Neural cell (in vitro differentiated cells): ENCODE results near the gene SP100. TPM values are rescaled to one million over a fixed set of nuclear protein-coding genes. Genes with fewer than 3 reads are reported as not detected.

Experiments
- H2AFZ ChIP-seq: fragments of 200-600, 300-800 bp; sonication (generic), shearing (Covaris generic); 2 replicates; pipeline ENCODE4 v1.6.0; 2014; ENCODE audit warnings: low read depth, mild to moderate bottlenecking, antibody characterized with exemption, low read length, moderate library complexity
- H3F3A ChIP-seq: fragments of 200-600 bp; shearing (Covaris generic); 2 replicates; pipeline ENCODE4 v1.6.1; 2016; ENCODE audit warnings: mild to moderate bottlenecking, moderate library complexity, mixed read lengths, antibody characterized with exemption, low read length; ENCODE audit not compliant: insufficient read depth, poor library complexity, severe bottlenecking
- H3K27ac ChIP-seq: fragments of 200-600, 300-800 bp; sonication (generic), shearing (Covaris generic); 2 replicates; pipeline ENCODE4 v1.5.1; 2014; ENCODE audit warnings: mild to moderate bottlenecking, low read length, moderate library complexity
- H3K27me3 ChIP-seq: fragments of 300-800, 200-600 bp; sonication (generic), shearing (Covaris generic); 2 replicates; pipeline ENCODE4 v1.6.0; 2014; ENCODE audit warnings: mild to moderate bottlenecking, low read depth, low read length, moderate library complexity; ENCODE audit not compliant: insufficient read depth
- H3K36me3 ChIP-seq: fragments of 300-800, 200-600 bp; sonication (generic), shearing (Covaris generic); 2 replicates; pipeline ENCODE4 v1.5.1; 2014; ENCODE audit warnings: mild to moderate bottlenecking, antibody characterized with exemption, low read length, moderate library complexity; ENCODE audit not compliant: insufficient read depth
- H3K4me2 ChIP-seq: fragments of 300-800, 200-600 bp; sonication (generic), shearing (Covaris generic); 2 replicates; pipeline ENCODE4 v1.6.0; 2014; ENCODE audit warnings: mild to moderate bottlenecking, low read length
- H3K4me3 ChIP-seq: fragments of 300-800, 200-600 bp; sonication (generic), shearing (Covaris generic); 2 replicates; pipeline ENCODE4 v1.5.1; 2014; ENCODE audit warnings: mild to moderate bottlenecking, low read length, moderate library complexity
- H3K79me2 ChIP-seq: fragments of 200-600 bp; shearing (Covaris generic); replicated peaks from 2 replicates; pipeline ENCODE4 v1.6.0; 2014; ENCODE audit warnings: mild to moderate bottlenecking, low read length, moderate library complexity; ENCODE audit not compliant: insufficient read depth
- H3K9ac ChIP-seq: fragments of 300-800, 200-600 bp; sonication (generic), shearing (Covaris generic); 2 replicates; pipeline ENCODE4 v1.6.1; 2016; ENCODE audit warnings: mild to moderate bottlenecking, low read length, mixed read lengths
- H3K9me2 ChIP-seq: fragments of 200-600 bp; shearing (Covaris generic); 2 replicates; pipeline ENCODE4 v1.6.1; 2016; ENCODE audit warnings: mild to moderate bottlenecking, low read length, mixed read lengths; ENCODE audit not compliant: insufficient read depth
- H3K9me3 ChIP-seq: fragments of 200-600, 300-800 bp; sonication (generic), shearing (Covaris generic); 2 replicates; pipeline ENCODE4 v1.6.1; 2016; ENCODE audit warnings: mild to moderate bottlenecking, mixed run types, low read length, moderate library complexity, mixed read lengths
- H4K20me1 ChIP-seq: fragments of 200-600 bp; shearing (Covaris generic); 2 replicates; pipeline ENCODE4 v1.6.1; 2016; ENCODE audit warnings: mild to moderate bottlenecking, mixed run types; ENCODE audit not compliant: insufficient read depth
- CTCF ChIP-seq: fragments of 450-650 bp; IDR thresholded peaks from 2 replicates; pipeline ENCODE4 v1.5.1; 2014; ENCODE audit warnings: antibody characterized with exemption, mild to moderate bottlenecking, moderate library complexity; ENCODE audit not compliant: poor library complexity, severe bottlenecking
- EP300 ChIP-seq: fragments of 450-650 bp; conservative IDR thresholded peaks from 2 replicates; pipeline ENCODE4 v1.6.1; 2014; ENCODE audit warnings: antibody characterized with exemption, mild to moderate bottlenecking, moderate library complexity; ENCODE audit not compliant: poor library complexity, severe bottlenecking
- EZH2 ChIP-seq: fragments of 200-600, 300-800 bp; shearing (Covaris generic), sonication (generic); IDR thresholded peaks from 2 replicates; pipeline ENCODE4 v1.6.1; 2014; ENCODE audit warnings: antibody characterized with exemption, low read length, borderline replicate concordance, mild to moderate bottlenecking; ENCODE audit not compliant: insufficient read depth, poor library complexity, severe bottlenecking
- MXI1 ChIP-seq: fragments of 450-650 bp; conservative IDR thresholded peaks from 2 replicates; pipeline ENCODE4 v1.6.1; 2014; ENCODE audit warnings: antibody characterized with exemption, mild to moderate bottlenecking; ENCODE audit not compliant: poor library complexity, severe bottlenecking
- POLR2AphosphoS5 ChIP-seq: IDR thresholded peaks from 2 replicates; pipeline ENCODE4 v1.6.1; 2012
- RAD21 ChIP-seq: fragments of 450-650 bp; conservative IDR thresholded peaks from 2 replicates; pipeline ENCODE4 v1.6.1; 2014; ENCODE audit warnings: antibody characterized with exemption, mild to moderate bottlenecking, moderate library complexity
- REST ChIP-seq: IDR thresholded peaks from 2 replicates; pipeline ENCODE4 v1.6.1; 2012; ENCODE audit warnings: borderline replicate concordance
- SMC3 ChIP-seq: fragments of 450-650 bp; conservative IDR thresholded peaks from 2 replicates; pipeline ENCODE4 v1.6.1; 2014; ENCODE audit warnings: antibody characterized with exemption, mild to moderate bottlenecking, moderate library complexity; ENCODE audit not compliant: poor library complexity
- TAF1 ChIP-seq: IDR thresholded peaks from 2 replicates; pipeline ENCODE4 v1.6.1; 2012; ENCODE audit warnings: low read depth
- polyA plus RNA-seq: library from polyadenylated mRNA; depleted of rRNA; stranded (reverse); fragments of >200 nt; gene quantifications from 2 replicates; pipeline ENCODE4 v1.2.3, GENCODE V29; 2014

The SP100 gene
- polyA plus RNA-seq, 1 donor from 2014 or later, result not detected

- TF ChIP-seq EZH2, result no peak
- no peak for TF ChIP-seq POLR2AphosphoS5
- no peak for TF ChIP-seq MXI1
- no peak for TF ChIP-seq RAD21
- no peak for TF ChIP-seq TAF1
- TF ChIP-seq REST, result no peak
- TF ChIP-seq SMC3, result no peak
- TF ChIP-seq EP300, result no peak
- TF ChIP-seq CTCF, result no peak
- Histone ChIP-seq H3K36me3 (no peaks in the 10 kb centered on the region), H3K9me2 (no peaks in the 10 kb centered on the region), H3K79me2 (no peaks in the 10 kb centered on the region), H3K27ac (no peak overlapping the region), H2AFZ (no peak overlapping the region), H3K9ac (no peak overlapping the region), H3K27me3 (peaks cover 1% of the 10 kb centered on the region), H3K4me3 (no peak overlapping the region), H4K20me1 (no peaks in the 10 kb centered on the region), H3K9me3 (no peaks in the 10 kb centered on the region), H3F3A (no peaks in the 10 kb centered on the region), H3K4me2 (no peak overlapping the region)
Measured at GRCh38 chr2:230417436-230417835, 1.4 kb downstream of the SP100 start.

- Histone ChIP-seq H3F3A (no peaks in the 10 kb centered on the region), H3K9me3 (no peaks in the 10 kb centered on the region), H3K27ac (no peak overlapping the region), H3K36me3 (no peaks in the 10 kb centered on the region), H3K79me2 (no peaks in the 10 kb centered on the region), H3K9ac (no peak overlapping the region), H2AFZ (no peak overlapping the region), H4K20me1 (no peaks in the 10 kb centered on the region), H3K4me2 (no peak overlapping the region), H3K9me2 (no peaks in the 10 kb centered on the region), H3K27me3 (no peaks in the 10 kb centered on the region), H3K4me3 (no peak overlapping the region)
- TF ChIP-seq EZH2 (no peak), EP300 (no peak), RAD21 (no peak), TAF1 (no peak), SMC3 (no peak), MXI1 (no peak), CTCF (no peak), POLR2AphosphoS5 (no peak), REST (no peak)
Measured at GRCh38 chr2:230418341-230419016, 2.5 kb downstream of the SP100 start.
